ENCODE results near the gene GIMAP7. TPM values are rescaled to one million over a fixed set of nuclear protein-coding genes. Genes with fewer than 3 reads are reported as not detected.
"Not testable (repeated sequence)": the region's sequence is repeated elsewhere in the genome, so short reads cannot be mapped to it uniquely, and the experiment has no call there.

Gene GIMAP7
- total and polyA plus RNA-seq, 7 experiments from 2014 or later = 66.3 to 1,293 (median 549) TPM

DNA sequence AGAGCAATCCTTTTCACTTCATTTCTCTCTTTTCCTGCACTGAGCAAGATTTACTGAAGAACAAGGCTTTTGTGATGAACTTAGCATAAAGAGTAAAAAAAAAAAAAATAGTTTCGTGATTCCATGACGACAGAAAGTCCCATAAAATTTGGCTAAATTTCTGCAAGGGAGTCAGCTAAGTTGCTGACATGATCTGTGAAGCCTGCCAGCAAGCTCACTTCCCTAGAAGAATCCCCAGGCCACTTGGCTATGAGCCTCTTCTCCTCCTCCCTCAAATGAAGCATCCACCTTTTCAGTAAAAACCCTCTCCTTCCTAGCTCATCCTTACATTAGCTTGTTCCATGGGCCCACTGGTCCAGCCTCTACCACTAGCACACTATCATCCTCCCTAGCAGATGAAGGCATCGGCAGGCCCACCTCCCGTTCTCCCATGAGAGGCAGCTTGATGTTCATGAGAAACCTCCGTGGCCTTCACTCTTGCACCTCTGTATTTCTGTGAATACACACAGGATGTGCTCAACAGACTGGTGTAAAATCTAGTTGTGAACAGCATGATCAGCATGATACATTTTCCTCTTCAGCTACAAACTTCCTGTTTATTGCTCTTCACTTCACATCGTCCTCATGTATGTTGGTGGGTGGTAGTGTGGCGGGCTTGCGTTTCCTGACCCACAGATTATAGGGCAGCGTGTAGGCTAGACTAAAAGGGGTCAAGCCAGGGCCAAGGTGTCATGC is 33.3 kb upstream of the GIMAP7 start:
- H3K27ac Mint-ChIP-seq = peak overlapping the region; percentile 97 to 100 (median 100)
- Histone ChIP-seq H3K9me3 (ENCODE audit: control insufficient read depth in 2 of 3, low read length in 3 of 3) (no peaks in the 10 kb centered on the region), H3K27me3 (ENCODE audit: control insufficient read depth in 2 of 2, insufficient read depth in 2 of 2, low read length in 2 of 2) (no peaks in the 10 kb centered on the region), H3K4me1 (ENCODE audit: control insufficient read depth in 2 of 2, insufficient read depth in 2 of 2, low read length in 2 of 2) (peaks cover 84 to 89% of the 10 kb centered on the region in 2 donors), H3K36me3 (ENCODE audit: control insufficient read depth in 2 of 3, insufficient read depth in 3 of 3, low read length in 3 of 3) (peaks cover 0 to 17% (median 3%) of the 10 kb centered on the region in 3 experiments), H3K27ac (ENCODE audit: low read depth, low read length) (peak overlapping the region; percentile 95), H3K4me3 (ENCODE audit: low read length) (peak overlapping the region; percentile 12)
- intact Hi-C loops (cut with micrococcal nuclease) = loop anchor here (1.0 to 5.0 kb wide), 9 partner anchors 22 to 531 kb away; partner anchors contain the start of genes GIMAP7 (in 1 of the 2) and GIMAP8 (in 1 of the 2)
- peaks cover 15 to 53% (median 37%) of the 10 kb centered on the region in 5 donors for H3K36me3 Mint-ChIP-seq
- peak; percentile 68 for ATAC-seq
- H3K4me3 Mint-ChIP-seq = peak overlapping the region; percentile 79 to 97 (median 90)
- H3K9me3 Mint-ChIP-seq = peaks cover 0 to 4% (median 2%) of the 10 kb centered on the region in 11 donors
- peak in 8 of 9 donors; percentile 46 to 81 (median 71) for DNase-seq
- H3K4me1 Mint-ChIP-seq = peaks cover 58 to 99% (median 92%) of the 10 kb centered on the region in 7 donors
- ChIA-PET CTCF (interaction anchor here (0.5 to 1.8 kb wide), 13 partner anchors 16 to 571 kb away, joined by 3 to 16 read pairs (median 4); partner anchors contain the start of gene GIMAP8), POLR2A (interaction anchor here (0.6 to 19.0 kb wide), 32 partner anchors 9 to 273 kb away, joined by 3 to 637 read pairs (median 7); partner anchors contain the start of genes GIMAP1, GIMAP2, GIMAP4 and GIMAP5)
- no peaks in the 10 kb centered on the region for H3K27me3 Mint-ChIP-seq

DNA sequence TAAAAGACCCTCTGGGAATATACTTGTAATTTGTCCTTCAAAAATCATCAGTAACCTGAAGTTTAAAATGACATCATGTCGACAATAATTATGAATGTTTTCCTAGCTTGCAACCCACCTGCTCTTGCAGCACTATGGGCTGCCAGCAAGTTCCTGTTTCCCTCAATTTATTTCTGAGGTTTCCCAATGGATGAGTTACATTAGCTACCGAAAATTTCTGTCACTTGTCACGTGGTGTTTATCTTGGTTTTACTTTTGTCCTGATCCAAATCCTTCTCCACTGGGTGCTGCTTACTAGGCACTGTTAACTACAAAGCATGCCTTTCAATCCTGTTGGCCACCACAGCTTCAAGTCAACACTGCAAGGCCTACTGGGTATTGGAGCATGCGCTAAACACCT is 32.8 kb upstream of the GIMAP7 start:
- peaks cover 0 to 3% (median 0%) of the 10 kb centered on the region in 11 donors for H3K9me3 Mint-ChIP-seq
- intact Hi-C loops (cut with micrococcal nuclease) = loop anchor here (1.0 to 5.0 kb wide), 9 partner anchors 21 to 530 kb away; partner anchors contain the start of genes GIMAP7 (in 1 of the 2) and GIMAP8 (in 1 of the 2)
- H3K4me3 ChIP-seq (ENCODE audit: low read length) = peak overlapping the region; percentile 2
- peaks cover 82 to 84% of the 10 kb centered on the region in 2 donors for H3K4me1 ChIP-seq (ENCODE audit: control insufficient read depth in 2 of 2, insufficient read depth in 2 of 2, low read length in 2 of 2)
- ChIA-PET POLR2A (interaction anchor here (0.6 to 19.0 kb wide), 28 partner anchors 8 to 273 kb away, joined by 3 to 637 read pairs (median 7); partner anchors contain the start of genes GIMAP1, GIMAP2, GIMAP4 and GIMAP5), CTCF (interaction anchor here (0.6 to 1.8 kb wide), 10 partner anchors 17 to 275 kb away, joined by 3 to 16 read pairs (median 4); partner anchors contain the start of gene GIMAP8)
- peak overlapping the region; percentile 95 for H3K27ac ChIP-seq (ENCODE audit: low read depth, low read length)
- peak overlapping the region; percentile 97 to 100 (median 100) for H3K27ac Mint-ChIP-seq
- H3K9me3 ChIP-seq (ENCODE audit: control insufficient read depth in 2 of 3, low read length in 3 of 3) = no peaks in the 10 kb centered on the region
- peaks cover 9 to 51% (median 34%) of the 10 kb centered on the region in 5 donors for H3K36me3 Mint-ChIP-seq
- peaks cover 0 to 12% (median 0%) of the 10 kb centered on the region in 3 experiments for H3K36me3 ChIP-seq (ENCODE audit: control insufficient read depth in 2 of 3, insufficient read depth in 3 of 3, low read length in 3 of 3)
- ATAC-seq (no peak), DNase-seq (no peak)
- peaks cover 56 to 99% (median 92%) of the 10 kb centered on the region in 7 donors for H3K4me1 Mint-ChIP-seq
- no peaks in the 10 kb centered on the region for H3K27me3 ChIP-seq (ENCODE audit: control insufficient read depth in 2 of 2, insufficient read depth in 2 of 2, low read length in 2 of 2)
- no peaks in the 10 kb centered on the region for H3K27me3 Mint-ChIP-seq
- H3K4me3 Mint-ChIP-seq = peak overlapping the region; percentile 79 to 97 (median 90)

GRCh38 chr7:150483514-150483913 is 31.2 kb upstream of the GIMAP7 start:
- intact Hi-C loops (cut with micrococcal nuclease) = loop anchor here (5.0 kb wide), 2 partner anchors 184 to 529 kb away; no protein-coding TSS in a partner anchor
- DNase-seq; H3K9me3 ChIP-seq (ENCODE audit: control insufficient read depth in 2 of 3, low read length in 3 of 3); H3K36me3 ChIP-seq (ENCODE audit: control insufficient read depth in 2 of 3, insufficient read depth in 3 of 3, low read length in 3 of 3); H3K27me3 Mint-ChIP-seq; ATAC-seq; H3K9me3 Mint-ChIP-seq; H3K27me3 ChIP-seq (ENCODE audit: control insufficient read depth in 2 of 2, insufficient read depth in 2 of 2, low read length in 2 of 2): not testable (repeated sequence)
- H3K27ac ChIP-seq (ENCODE audit: low read depth, low read length) = peak overlapping the region; percentile 95
- ChIA-PET POLR2A (interaction anchor here (0.6 to 19.0 kb wide), 16 partner anchors 9 to 271 kb away, joined by 3 to 637 read pairs (median 11); partner anchors contain the start of genes GIMAP1, GIMAP4, GIMAP6 and GIMAP7), CTCF (interaction anchor here (0.7 to 2.6 kb wide), 6 partner anchors 19 to 36 kb away, joined by 3 to 10 read pairs (median 4); partner anchors contain the start of genes GIMAP7 and GIMAP8)
- Mint-ChIP-seq H3K27ac (peak overlapping the region; percentile 97 to 100 (median 100)), H3K4me3 (peak overlapping the region; percentile 53 to 92 (median 84)), H3K36me3 (peaks cover 0 to 48% (median 29%) of the 10 kb centered on the region in 5 donors), H3K4me1 (peaks cover 47 to 99% (median 92%) of the 10 kb centered on the region in 7 donors)
- H3K4me3 ChIP-seq (ENCODE audit: low read length) = peak overlapping the region; percentile 26
- H3K4me1 ChIP-seq (ENCODE audit: control insufficient read depth in 2 of 2, insufficient read depth in 2 of 2, low read length in 2 of 2) = peaks cover 72 to 75% of the 10 kb centered on the region in 2 donors

GRCh38 chr7:150484071-150484470 is 30.6 kb upstream of the GIMAP7 start:
- H3K9me3 ChIP-seq (ENCODE audit: control insufficient read depth in 2 of 3, low read length in 3 of 3); H3K36me3 ChIP-seq (ENCODE audit: control insufficient read depth in 2 of 3, insufficient read depth in 3 of 3, low read length in 3 of 3); H3K9me3 Mint-ChIP-seq; H3K27me3 Mint-ChIP-seq; H3K27me3 ChIP-seq (ENCODE audit: control insufficient read depth in 2 of 2, insufficient read depth in 2 of 2, low read length in 2 of 2): not testable (repeated sequence)
- CTCF ChIA-PET = interaction anchor here (0.7 to 2.6 kb wide), 7 partner anchors 18 to 35 kb away, joined by 3 to 10 read pairs (median 3); partner anchors contain the start of genes GIMAP7 and GIMAP8
- Mint-ChIP-seq H3K4me1 (peaks cover 45 to 99% (median 92%) of the 10 kb centered on the region in 7 donors), H3K4me3 (peak overlapping the region; percentile 53 to 92 (median 84)), H3K27ac (peak overlapping the region; percentile 97 to 100 (median 100)), H3K36me3 (peaks cover 3 to 48% (median 29%) of the 10 kb centered on the region in 5 donors)
- H3K4me3 ChIP-seq (ENCODE audit: low read length) = peak overlapping the region; percentile 26
- intact Hi-C loops (cut with micrococcal nuclease) = loop anchor here (1.0 to 5.0 kb wide), 3 partner anchors 18 to 528 kb away; no protein-coding TSS in a partner anchor
- DNase-seq (peak in 7 of 9 donors; percentile 61 to 89 (median 82)), ATAC-seq (peak; percentile 82)
- peak overlapping the region; percentile 95 for H3K27ac ChIP-seq (ENCODE audit: low read depth, low read length)
- POLR2A ChIA-PET = interaction anchor here (0.6 to 19.0 kb wide), 17 partner anchors 8 to 271 kb away, joined by 3 to 637 read pairs (median 7); partner anchors contain the start of genes GIMAP1, GIMAP4, GIMAP6 and GIMAP7
- peaks cover 66 to 69% of the 10 kb centered on the region in 2 donors for H3K4me1 ChIP-seq (ENCODE audit: control insufficient read depth in 2 of 2, insufficient read depth in 2 of 2, low read length in 2 of 2)

DNA sequence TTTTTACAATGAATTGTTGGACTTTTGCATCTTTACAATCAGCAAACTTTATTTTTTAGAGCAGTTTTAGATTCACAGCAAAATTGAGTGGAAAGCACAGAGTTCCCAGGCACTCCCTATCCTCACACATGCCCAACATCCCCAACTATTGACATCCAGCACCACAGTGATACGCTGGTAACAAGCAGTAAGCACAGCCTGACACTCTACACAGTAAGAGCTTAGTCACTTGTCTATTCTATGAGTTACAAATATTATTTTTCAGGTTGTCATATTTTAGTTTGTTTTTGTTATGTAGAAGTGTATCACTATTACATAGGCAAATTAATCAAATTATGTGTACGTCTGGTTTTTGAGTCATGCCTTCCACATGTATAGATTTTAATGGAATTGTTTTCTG is 27.0 kb upstream of the GIMAP7 start:
- ChIA-PET CTCF (interaction anchor here (0.7 to 1.0 kb wide), 2 partner anchors 12 to 498 kb away, joined by 3 to 4 read pairs; no protein-coding TSS in a partner anchor), POLR2A (interaction anchor here (0.9 to 19.0 kb wide), 7 partner anchors 10 to 268 kb away, joined by 3 to 637 read pairs (median 73); partner anchors contain the start of genes GIMAP4, GIMAP7 and GIMAP8)
- peaks cover 28 to 96% (median 88%) of the 10 kb centered on the region in 7 donors for H3K4me1 Mint-ChIP-seq
- H3K9me3 ChIP-seq (ENCODE audit: control insufficient read depth in 2 of 3, low read length in 3 of 3) = no peaks in the 10 kb centered on the region
- intact Hi-C loops (cut with micrococcal nuclease) = no loop called here
- H3K4me1 ChIP-seq (ENCODE audit: control insufficient read depth in 2 of 2, insufficient read depth in 2 of 2, low read length in 2 of 2) = peaks cover 31 to 34% of the 10 kb centered on the region in 2 donors
- no peaks in the 10 kb centered on the region for H3K36me3 ChIP-seq (ENCODE audit: control insufficient read depth in 2 of 3, insufficient read depth in 3 of 3, low read length in 3 of 3)
- H3K9me3 Mint-ChIP-seq = peaks cover 0 to 23% (median 5%) of the 10 kb centered on the region in 11 donors
- H3K4me3 Mint-ChIP-seq = peak overlapping the region in 3 of 10 donors; percentile 29 to 92 (median 37)
- H3K27ac ChIP-seq (ENCODE audit: low read depth, low read length) = no peak overlapping the region
- no peak for ATAC-seq
- H3K27me3 Mint-ChIP-seq = no peaks in the 10 kb centered on the region
- peaks cover 16 to 59% (median 31%) of the 10 kb centered on the region in 5 donors for H3K36me3 Mint-ChIP-seq
- no peaks in the 10 kb centered on the region for H3K27me3 ChIP-seq (ENCODE audit: control insufficient read depth in 2 of 2, insufficient read depth in 2 of 2, low read length in 2 of 2)
- H3K4me3 ChIP-seq (ENCODE audit: low read length) = no peak overlapping the region
- peak overlapping the region in 6 of 9 donors; percentile 52 to 99 (median 96) for H3K27ac Mint-ChIP-seq
- no peak for DNase-seq
